Left lung (tissue), 10 donors: ENCODE measurements around the gene PKD2. TPM values are rescaled to one million over a fixed set of nuclear protein-coding genes. Genes with fewer than 3 reads are reported as not detected.

Source experiments
- ATAC-seq: fragments of 200-7000 bp; cut with Tn5 transposase; one replicate; pipeline ENCODE4 v1.9.1; 2020; ENCODE audit warnings: moderate library complexity
- DNase-seq, 4 donors: peaks; one replicate each; pipeline ENCODE4 v3.0.0-alpha.2; 2013 to 2020
- H3K27ac ChIP-seq, 2 donors: fragments of 200-600 bp; sonication (generic) in 1 of 2; one replicate each; pipeline versions ENCODE4 v1.5.0 to v1.8.0; 2020 to 2021
- H3K27me3 ChIP-seq, 2 donors: fragments of 200-600 bp; sonication (generic) in 1 of 2; one replicate each; pipeline versions ENCODE4 v1.5.0 to v1.8.0; 2020 to 2021
- H3K36me3 ChIP-seq, 2 donors: fragments of 200-600 bp; sonication (generic) in 1 of 2; one replicate each; pipeline versions ENCODE4 v1.5.0 to v1.8.0; 2020 to 2021
- H3K4me1 ChIP-seq, 2 donors: fragments of 200-600 bp; one replicate each; pipeline ENCODE4 v1.8.0; 2021
- H3K4me3 ChIP-seq, 2 donors: fragments of 200-600 bp; sonication (generic) in 1 of 2; one replicate each; pipeline versions ENCODE4 v1.5.0 to v1.8.0; 2020 to 2021; ENCODE audit warnings: mild to moderate bottlenecking in 1 of 2
- H3K9me3 ChIP-seq, 2 donors: fragments of 200-600 bp; sonication (generic) in 1 of 2; one replicate each; pipeline versions ENCODE4 v1.5.0 to v1.8.0; 2020 to 2021
- CTCF ChIP-seq, 2 donors: fragments of 200-600 bp; sonication (generic) in 1 of 2; IDR thresholded peaks; one replicate each; pipeline versions ENCODE4 v1.5.0 to v1.8.0; 2021; ENCODE audit warnings: antibody characterized with exemption in 2 of 2
- intact Hi-C, 2 donors: fragments of 100-400 bp; cut with DNase I; formaldehyde crosslinking; loops; one replicate each; pipeline versions ENCODE4 v1.11.2 to v1.14.2; 2022
- polyA plus RNA-seq, 6 donors: library from polyadenylated mRNA; unstranded; fragments of 120-200 nt; gene quantifications; one replicate each; pipeline ENCODE4 v1.2.1, GENCODE V29; 2013; ENCODE audit not compliant: insufficient read length in 6 of 6
- total RNA-seq, 2 donors: library from RNA; stranded (reverse); fragmentation: NEBNext Ultra II Directional; extraction: Animal tissue kit (Norgen Biotek cat#: 25700); gene quantifications; one replicate each; pipeline ENCODE4 v1.2.1, GENCODE V29; 2021
- donor health status: DM: no; HTN: yes; CAD: no.
- donor health status: DM: no; HTN: no; CAD: no.

The PKD2 gene
- total and polyA plus RNA-seq, 8 donors, result 22.6 to 72.4 (median 62.0) TPM

- intact Hi-C loops, result no loop called here
- Histone ChIP-seq H3K36me3 (no peaks in the 10 kb centered on the region), H3K4me1 (peaks cover 0 to 54% of the 10 kb centered on the region in 2 donors), H3K27ac (peak overlapping the region; percentile 72 to 91), H3K27me3 (no peaks in the 10 kb centered on the region), H3K4me3 (peak overlapping the region; percentile 73 to 85), H3K9me3 (no peaks in the 10 kb centered on the region)
- ATAC-seq (peak; percentile 57), DNase-seq (peak; percentile 41 to 86 (median 50))
- TF ChIP-seq CTCF (IDR thresholded peaks at IDR 0.05), result no peak
Observed at GRCh38 chr4:88008122-88008742, 797 bp downstream of the PKD2 start.

- no peak for DNase-seq
- intact Hi-C loops, result no loop called here
- no peak for TF ChIP-seq CTCF (IDR thresholded peaks at IDR 0.05)
- peak overlapping the region; percentile 73 to 85 for H3K4me3 ChIP-seq
- H3K36me3 ChIP-seq, result no peaks in the 10 kb centered on the region
- peak overlapping the region; percentile 72 to 91 for H3K27ac ChIP-seq
- no peaks in the 10 kb centered on the region for H3K27me3 ChIP-seq
- H3K4me1 ChIP-seq, result peaks cover 0 to 56% of the 10 kb centered on the region in 2 donors
- ATAC-seq, result peak; percentile 15
- no peaks in the 10 kb centered on the region for H3K9me3 ChIP-seq
Observed at GRCh38 chr4:88008743-88009171, 1.3 kb downstream of the PKD2 start.

GRCh38 chr4:88009871-88010270, 2.4 kb downstream of the PKD2 start:
- no peak for TF ChIP-seq CTCF (IDR thresholded peaks at IDR 0.05)
- Histone ChIP-seq H3K36me3 (no peaks in the 10 kb centered on the region), H3K9me3 (no peaks in the 10 kb centered on the region), H3K27me3 (no peaks in the 10 kb centered on the region), H3K4me1 (peaks cover 0 to 58% of the 10 kb centered on the region in 2 donors), H3K27ac (no peak overlapping the region), H3K4me3 (no peak overlapping the region)
- no peak for DNase-seq
- no peak for ATAC-seq
- intact Hi-C loops, result no loop called here

- Histone ChIP-seq H3K9me3 (no peaks in the 10 kb centered on the region), H3K27me3 (no peaks in the 10 kb centered on the region), H3K27ac (peak overlapping the region in 1 of 2 donors; percentile 3), H3K4me3 (no peak overlapping the region), H3K36me3 (no peaks in the 10 kb centered on the region), H3K4me1 (peaks cover 0 to 58% of the 10 kb centered on the region in 2 donors)
- no peak for DNase-seq
- ATAC-seq, result no peak
- intact Hi-C loops, result no loop called here
- TF ChIP-seq CTCF (IDR thresholded peaks at IDR 0.05), result no peak
Observed at GRCh38 chr4:88010966-88011365, 3.5 kb downstream of the PKD2 start.

GRCh38 chr4:88012647-88013046, 5.2 kb downstream of the PKD2 start:
- peaks cover 0 to 52% of the 10 kb centered on the region in 2 donors for H3K4me1 ChIP-seq
- H3K36me3 ChIP-seq, result no peaks in the 10 kb centered on the region
- ATAC-seq, result no peak
- H3K27me3 ChIP-seq, result no peaks in the 10 kb centered on the region
- intact Hi-C loops, result no loop called here
- no peaks in the 10 kb centered on the region for H3K9me3 ChIP-seq
- no peak overlapping the region for H3K27ac ChIP-seq
- no peak overlapping the region for H3K4me3 ChIP-seq
- TF ChIP-seq CTCF (IDR thresholded peaks at IDR 0.05), result no peak
- DNase-seq, result no peak
